ENCODE measurements around the gene SDC4.

Gene SDC4

DNA sequence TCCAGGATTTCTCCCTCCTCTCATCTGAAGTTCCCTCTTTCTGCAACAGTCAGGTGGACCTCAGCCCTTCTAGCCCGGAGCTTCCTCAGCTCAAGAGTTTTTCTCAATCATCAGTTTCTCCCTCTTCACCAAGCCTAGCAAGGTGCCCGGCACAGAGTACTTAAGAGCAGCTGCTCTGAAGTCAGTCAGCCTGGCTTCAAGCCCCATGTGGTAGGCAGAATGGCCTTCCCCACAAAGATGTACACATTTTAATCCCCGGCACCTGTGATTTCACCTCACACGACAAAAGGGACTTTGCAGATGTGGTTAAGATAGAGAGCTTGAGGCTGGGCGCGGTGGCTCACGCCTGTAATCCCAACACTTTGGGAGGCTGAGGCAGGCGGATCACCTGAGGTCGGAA, 56.7 kb downstream of the SDC4 start:
- TF ChIP-seq, protein P1, sequence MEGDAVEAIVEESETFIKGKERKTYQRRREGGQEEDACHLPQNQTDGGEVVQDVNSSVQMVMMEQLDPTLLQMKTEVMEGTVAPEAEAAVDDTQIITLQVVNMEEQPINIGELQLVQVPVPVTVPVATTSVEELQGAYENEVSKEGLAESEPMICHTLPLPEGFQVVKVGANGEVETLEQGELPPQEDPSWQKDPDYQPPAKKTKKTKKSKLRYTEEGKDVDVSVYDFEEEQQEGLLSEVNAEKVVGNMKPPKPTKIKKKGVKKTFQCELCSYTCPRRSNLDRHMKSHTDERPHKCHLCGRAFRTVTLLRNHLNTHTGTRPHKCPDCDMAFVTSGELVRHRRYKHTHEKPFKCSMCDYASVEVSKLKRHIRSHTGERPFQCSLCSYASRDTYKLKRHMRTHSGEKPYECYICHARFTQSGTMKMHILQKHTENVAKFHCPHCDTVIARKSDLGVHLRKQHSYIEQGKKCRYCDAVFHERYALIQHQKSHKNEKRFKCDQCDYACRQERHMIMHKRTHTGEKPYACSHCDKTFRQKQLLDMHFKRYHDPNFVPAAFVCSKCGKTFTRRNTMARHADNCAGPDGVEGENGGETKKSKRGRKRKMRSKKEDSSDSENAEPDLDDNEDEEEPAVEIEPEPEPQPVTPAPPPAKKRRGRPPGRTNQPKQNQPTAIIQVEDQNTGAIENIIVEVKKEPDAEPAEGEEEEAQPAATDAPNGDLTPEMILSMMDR (IDR thresholded peaks at IDR 0.05; ENCODE audit: low read depth, low read length, missing control alignments) = no peak
- no peak overlapping the region for H3K4me3 ChIP-seq (ENCODE audit: low read depth, low read length)
- no peak for DNase-seq (ENCODE audit: low read depth)

GRCh38 chr20:45290677-45291355, 57.4 kb downstream of the SDC4 start:
- TF ChIP-seq, protein P1 (IDR thresholded peaks at IDR 0.05; ENCODE audit: low read depth, low read length, missing control alignments) = peak; percentile 92
- peak; percentile 3 for DNase-seq (ENCODE audit: low read depth)
- H3K4me3 ChIP-seq (ENCODE audit: low read depth, low read length) = no peak overlapping the region

- no peak for DNase-seq (ENCODE audit: low read depth)
- no peak overlapping the region for H3K4me3 ChIP-seq (ENCODE audit: low read depth, low read length)
- TF ChIP-seq, protein P1 (IDR thresholded peaks at IDR 0.05; ENCODE audit: low read depth, low read length, missing control alignments) = no peak
Measured at GRCh38 chr20:45289942-45290676, 58.1 kb downstream of the SDC4 start.

- TF ChIP-seq, protein P1 (IDR thresholded peaks at IDR 0.05; ENCODE audit: low read depth, low read length, missing control alignments) = no peak
- H3K4me3 ChIP-seq (ENCODE audit: low read depth, low read length) = no peak overlapping the region
- no peak for DNase-seq (ENCODE audit: low read depth)
Measured at GRCh38 chr20:45288860-45289259, 59.4 kb downstream of the SDC4 start.

GRCh38 chr20:45288376-45288775, 59.8 kb downstream of the SDC4 start:
- DNase-seq (ENCODE audit: low read depth) = no peak

GRCh38 chr20:45283551-45284057, 64.6 kb downstream of the SDC4 start:
- DNase-seq (ENCODE audit: low read depth) = no peak
- TF ChIP-seq, protein P1 (IDR thresholded peaks at IDR 0.05; ENCODE audit: low read depth, low read length, missing control alignments) = no peak
- no peak overlapping the region for H3K4me3 ChIP-seq (ENCODE audit: low read depth, low read length)

More at GRCh38 chr20:45288376-45288775, 59.8 kb downstream of the SDC4 start:
- no peak overlapping the region for H3K4me3 ChIP-seq (ENCODE audit: low read depth, low read length)
- TF ChIP-seq, protein P1 (IDR thresholded peaks at IDR 0.05; ENCODE audit: low read depth, low read length, missing control alignments) = no peak

Measured in GM12864 (cell line).